GM10847 (cell line): ENCODE data around the gene NIPBL.

ENCODE experiments used
- POLR2A ChIP-seq: IDR thresholded peaks from 2 replicates; pipeline ENCODE4 v1.6.1; 2011; ENCODE audit not compliant: insufficient read length; ENCODE audit errors: extremely low read depth

Gene NIPBL, protein sequence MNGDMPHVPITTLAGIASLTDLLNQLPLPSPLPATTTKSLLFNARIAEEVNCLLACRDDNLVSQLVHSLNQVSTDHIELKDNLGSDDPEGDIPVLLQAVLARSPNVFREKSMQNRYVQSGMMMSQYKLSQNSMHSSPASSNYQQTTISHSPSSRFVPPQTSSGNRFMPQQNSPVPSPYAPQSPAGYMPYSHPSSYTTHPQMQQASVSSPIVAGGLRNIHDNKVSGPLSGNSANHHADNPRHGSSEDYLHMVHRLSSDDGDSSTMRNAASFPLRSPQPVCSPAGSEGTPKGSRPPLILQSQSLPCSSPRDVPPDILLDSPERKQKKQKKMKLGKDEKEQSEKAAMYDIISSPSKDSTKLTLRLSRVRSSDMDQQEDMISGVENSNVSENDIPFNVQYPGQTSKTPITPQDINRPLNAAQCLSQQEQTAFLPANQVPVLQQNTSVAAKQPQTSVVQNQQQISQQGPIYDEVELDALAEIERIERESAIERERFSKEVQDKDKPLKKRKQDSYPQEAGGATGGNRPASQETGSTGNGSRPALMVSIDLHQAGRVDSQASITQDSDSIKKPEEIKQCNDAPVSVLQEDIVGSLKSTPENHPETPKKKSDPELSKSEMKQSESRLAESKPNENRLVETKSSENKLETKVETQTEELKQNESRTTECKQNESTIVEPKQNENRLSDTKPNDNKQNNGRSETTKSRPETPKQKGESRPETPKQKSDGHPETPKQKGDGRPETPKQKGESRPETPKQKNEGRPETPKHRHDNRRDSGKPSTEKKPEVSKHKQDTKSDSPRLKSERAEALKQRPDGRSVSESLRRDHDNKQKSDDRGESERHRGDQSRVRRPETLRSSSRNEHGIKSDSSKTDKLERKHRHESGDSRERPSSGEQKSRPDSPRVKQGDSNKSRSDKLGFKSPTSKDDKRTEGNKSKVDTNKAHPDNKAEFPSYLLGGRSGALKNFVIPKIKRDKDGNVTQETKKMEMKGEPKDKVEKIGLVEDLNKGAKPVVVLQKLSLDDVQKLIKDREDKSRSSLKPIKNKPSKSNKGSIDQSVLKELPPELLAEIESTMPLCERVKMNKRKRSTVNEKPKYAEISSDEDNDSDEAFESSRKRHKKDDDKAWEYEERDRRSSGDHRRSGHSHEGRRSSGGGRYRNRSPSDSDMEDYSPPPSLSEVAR (N-terminal part only)

DNA sequence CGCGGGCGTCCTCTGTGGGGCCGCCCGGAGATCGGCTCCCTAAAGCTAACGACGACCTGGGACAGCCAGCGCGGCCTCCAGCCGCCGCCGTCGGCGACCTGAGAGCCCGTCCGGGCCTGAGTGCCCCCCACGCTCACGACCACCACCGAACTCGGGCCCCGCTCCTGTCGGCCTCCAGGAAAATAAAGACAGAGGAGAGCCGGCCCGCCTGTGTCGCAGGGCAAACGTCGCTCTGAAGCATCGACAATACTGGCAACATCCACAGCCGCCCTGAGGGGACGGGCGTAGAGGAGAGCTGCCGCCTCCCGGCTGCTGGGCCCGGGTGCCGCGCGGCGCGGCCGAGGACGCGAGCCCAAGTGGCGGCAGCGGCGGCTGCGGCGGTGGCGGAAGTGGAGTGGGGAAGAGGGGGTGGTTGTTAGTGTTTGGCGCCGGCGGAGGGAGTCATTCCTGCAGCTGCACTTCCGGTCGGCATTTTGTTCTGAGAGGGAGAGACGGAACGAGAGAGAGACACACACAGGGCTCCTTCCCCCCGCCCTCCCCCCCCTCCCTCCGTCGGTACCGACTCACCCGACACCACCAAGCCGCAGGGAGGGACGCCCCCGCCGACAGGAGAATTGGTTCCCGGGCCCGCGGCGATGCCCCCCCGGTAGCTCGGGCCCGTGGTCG, at the start of gene NIPBL:
NIPBL (plus strand) TSS at position 471 of the 666 bp plus-strand sequence. CDS start 76,928 bp downstream, outside the sequence.
- peak; percentile 97 for TF ChIP-seq POLR2A

DNA sequence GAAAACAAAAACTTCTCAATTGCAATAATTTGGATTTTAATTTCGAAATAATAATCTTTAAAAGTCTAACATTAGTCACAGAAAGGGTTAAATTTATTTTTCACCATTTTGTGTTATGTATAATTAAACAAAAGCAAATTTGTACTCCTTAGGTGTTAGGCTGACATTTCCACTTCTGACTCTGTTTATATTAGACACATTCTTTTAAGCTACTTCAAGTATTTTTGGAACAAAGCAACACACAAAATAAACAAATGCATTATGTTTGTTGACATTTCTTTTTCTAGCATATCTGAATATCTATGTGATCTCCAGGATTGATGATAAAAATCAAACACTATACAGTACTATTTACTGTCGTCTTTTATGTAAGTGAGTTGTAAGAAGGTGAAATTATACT, 44.3 kb upstream of the NIPBL start:
- no peak for TF ChIP-seq POLR2A

DNA sequence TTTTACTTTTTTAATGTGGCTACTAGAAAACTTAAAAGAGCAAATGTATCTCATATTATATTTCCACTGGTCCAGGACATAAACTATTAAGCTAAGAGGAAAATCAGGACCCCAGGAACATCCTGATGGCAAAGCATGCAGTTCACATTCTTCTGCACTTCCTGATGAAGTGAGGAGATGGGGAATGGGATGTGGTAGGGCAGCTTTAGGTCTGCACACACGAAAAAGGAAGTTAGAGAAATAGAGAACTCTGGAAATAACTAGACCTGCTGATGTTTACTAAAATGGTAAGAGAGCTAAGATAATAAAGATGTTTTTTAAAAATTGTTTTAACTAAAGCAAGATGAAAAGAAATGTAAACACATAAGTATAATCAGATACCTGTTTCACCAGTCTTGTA, 39.7 kb upstream of the NIPBL start:
- TF ChIP-seq POLR2A = no peak

DNA sequence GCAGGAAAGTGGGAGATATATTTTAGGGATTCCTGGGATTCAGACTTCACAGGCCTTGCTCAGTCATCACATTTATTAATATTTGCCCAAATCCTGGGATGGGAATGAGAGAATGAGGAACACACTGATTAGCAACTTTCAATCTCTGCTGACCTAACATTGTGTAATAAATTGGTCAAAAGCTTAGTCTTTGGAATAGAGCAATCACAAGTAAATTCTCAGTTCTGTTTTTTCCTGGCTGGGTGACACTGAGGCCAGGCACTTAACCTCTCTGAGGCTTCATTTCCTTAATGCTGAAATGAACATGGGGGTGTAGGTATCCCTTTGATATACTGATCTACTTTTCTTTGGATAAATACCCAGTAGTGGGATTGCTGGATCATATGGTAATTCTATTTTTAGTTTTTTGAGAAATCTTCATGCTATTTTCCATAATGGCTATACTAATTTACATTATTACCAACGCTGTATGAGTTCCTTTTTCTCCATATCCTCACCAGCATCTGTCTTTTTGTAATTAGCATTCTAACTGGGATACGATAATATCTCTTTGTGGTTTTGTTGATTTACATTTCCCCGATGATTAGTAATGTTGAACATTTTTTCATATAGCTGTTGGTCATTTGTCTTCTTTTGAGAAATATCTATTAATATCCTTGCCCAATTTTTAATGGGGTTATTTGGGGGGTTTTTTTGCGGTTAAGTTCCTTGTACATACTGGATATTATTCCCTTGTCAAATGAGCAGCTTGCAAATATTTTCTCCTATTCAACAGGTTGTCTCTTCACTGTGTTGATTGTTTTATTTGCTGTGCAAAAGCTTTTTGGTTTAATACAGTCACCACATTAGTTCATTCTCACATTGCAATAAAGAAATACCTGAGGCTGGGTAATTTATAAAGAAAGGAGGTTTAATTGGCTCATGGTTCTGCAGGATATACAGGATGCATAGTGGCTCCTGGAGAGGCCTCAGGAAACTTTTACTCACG, 36.8 kb upstream of the NIPBL start:
- TF ChIP-seq POLR2A = no peak

DNA sequence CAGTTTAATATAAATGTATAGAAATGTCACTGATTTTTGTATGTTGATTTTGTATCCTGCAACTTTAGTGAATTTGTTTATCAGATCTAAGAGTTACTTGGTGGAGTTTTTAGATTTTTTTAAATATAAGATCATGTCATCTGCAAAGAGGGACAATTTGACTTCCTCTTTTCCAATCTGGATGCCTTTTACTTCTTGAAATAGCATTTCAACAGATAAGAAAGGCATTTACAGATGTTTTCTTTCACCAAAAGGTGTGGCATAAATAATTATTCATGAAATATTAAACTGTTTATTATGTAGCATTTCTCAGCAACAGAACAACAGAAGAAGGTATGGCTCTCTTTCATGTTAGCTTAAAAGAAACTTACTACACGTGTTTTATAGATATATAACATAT, 34.9 kb upstream of the NIPBL start:
- no peak for TF ChIP-seq POLR2A

DNA sequence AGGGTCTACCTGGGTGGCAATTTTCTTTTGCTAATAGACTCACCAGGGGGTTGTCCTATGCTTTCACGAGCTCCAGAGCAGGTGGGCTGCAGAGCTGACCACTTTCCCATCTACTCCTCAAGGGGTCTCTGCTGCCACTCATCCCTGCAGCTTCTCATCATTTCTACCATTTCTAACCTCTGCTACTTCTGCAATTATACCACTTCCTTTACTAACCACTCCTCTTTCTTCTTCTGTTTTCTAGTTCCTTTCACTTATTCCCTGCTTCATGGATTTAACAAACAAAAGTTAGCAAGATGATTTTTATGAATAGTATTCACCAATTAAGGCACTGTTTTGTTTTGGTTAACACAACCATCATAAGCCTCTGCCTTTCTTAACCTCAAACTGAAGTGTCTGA, 34.5 kb upstream of the NIPBL start:
- no peak for TF ChIP-seq POLR2A

DNA sequence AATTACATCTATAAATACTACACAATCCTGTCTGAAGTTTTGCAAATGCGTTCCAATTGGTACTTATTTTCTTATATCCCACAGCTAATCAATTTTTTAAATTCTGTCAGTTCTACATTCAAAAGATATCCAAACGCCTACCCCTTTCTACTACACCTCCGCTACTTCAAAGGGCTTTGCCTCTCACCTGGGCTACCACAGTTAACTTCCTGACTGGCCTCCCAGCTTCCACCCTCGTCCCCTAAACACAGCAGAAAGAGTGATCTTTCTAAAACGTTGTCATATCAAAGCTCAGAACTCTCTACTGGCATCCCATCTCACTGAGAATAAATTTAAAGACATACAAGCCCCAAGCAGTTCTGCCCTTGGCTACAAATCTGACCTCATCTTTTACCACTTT, 32.3 kb upstream of the NIPBL start:
- TF ChIP-seq POLR2A = no peak

DNA sequence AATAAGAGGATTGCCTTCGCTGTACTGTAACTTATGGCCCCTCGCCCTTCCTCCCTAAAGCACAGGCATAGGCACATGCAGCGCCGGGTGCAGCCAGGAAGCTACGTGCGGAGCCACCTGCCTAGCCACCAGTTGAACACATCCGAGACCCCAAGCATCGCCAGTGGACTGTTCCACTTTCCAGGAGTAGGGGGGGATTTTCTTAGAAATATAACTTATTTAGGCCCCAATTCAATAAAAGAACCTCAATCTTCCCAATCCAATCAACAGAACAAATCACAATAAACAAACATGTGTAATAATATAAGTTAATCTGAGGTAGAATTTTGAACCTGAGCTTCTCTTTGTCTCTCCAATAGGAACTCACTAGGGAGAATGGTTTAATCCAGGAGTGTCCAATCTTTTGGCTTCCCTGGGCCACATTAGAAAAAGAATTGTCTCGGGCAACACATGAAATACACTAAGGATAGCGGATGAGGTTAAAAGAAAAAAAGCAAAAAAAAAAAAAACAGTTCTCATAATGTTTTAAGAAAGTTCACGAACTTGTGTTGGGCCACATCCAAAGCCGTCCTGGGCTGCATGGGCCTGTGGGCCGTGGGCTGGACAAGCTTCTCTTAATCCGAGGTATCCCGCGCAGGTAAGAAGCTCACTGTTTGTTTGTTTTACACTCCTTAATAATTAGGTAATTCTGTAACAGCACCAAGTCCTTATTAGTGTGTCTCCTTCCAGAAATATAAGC, 22.0 kb upstream of the NIPBL start:
- no peak for TF ChIP-seq POLR2A

DNA sequence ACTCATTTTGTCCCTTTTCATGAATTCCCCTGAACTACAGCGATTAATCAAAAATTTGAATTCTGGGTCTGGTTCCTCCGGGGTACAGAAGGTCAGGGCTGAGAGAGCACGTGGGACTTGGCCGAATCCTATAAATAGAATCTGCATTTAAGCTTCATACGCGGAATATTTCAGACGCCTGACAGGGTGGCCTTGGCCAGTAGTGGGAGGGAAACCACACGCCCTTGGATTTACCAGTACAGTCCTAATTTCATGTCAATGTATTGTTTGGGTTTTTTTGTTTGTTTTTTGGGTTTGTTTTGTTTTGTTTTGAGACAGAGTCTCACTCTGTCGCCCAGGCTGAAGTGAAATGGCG, 21.5 kb upstream of the NIPBL start:
- TF ChIP-seq POLR2A = no peak

DNA sequence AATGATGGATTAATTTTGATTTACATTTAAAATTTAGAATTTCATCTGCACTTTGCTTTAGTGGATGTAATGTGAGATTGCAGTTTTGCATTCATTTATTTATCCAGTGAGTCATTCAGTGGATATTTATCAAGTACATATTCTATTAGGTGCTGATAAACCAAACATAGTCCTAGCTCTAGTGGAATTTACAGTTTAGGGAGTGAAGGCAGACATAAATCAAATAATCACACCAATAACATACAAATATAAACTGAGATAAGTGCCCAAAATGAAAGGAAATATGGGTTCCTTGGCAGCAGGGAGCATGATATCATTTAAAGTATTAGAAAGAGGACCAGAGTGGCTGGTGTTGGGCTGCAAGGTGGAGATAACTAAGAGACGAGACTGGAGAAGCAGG, 14.7 kb upstream of the NIPBL start:
- TF ChIP-seq POLR2A = no peak

DNA sequence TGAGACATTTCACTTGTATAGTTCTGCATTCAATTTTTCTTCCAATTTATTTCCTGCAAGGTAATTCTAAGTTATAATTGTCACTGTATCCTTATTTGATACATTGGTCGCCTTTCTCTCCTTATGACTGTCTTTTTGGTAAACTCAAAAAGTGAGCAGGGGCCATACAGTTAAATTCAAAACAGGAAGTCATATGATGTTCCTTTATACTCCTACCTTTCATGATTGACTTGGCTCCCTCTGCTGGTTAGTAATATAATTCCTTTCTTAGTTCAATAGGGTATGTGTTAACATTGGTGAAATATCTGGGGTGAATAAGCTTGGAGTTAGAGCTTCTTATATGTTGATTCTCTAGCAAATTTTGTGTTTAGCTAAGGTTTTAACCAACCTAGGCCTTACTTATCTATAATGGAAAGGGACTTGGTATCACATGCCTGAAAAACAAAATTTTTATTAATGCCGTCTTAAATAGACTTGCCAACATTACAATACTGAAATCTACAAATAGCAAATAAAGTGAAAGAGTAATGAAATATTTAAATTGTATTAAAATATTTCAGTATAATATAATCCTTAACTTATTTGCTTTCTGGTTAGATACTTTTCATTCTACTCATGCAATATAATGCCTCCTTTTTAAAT, 6.0 kb upstream of the NIPBL start:
- no peak for TF ChIP-seq POLR2A

DNA sequence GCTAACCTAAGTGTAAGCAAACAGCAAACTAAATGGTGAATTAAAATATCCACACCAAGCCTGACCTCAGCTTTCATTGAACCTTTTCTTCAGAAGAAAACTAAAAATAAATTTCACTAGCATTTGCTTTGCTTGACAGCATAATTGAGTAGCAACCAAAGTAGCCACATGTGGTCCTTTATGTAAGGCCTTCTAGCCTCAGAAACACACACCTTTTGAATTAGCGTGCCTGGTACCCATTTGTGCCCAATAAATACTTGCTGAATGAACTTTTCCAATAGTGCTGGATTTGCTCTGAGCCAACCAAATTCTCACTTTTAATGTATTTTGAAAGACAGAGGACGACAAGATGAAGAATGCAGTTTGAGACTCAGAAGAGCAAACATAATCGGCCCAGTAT, 2.1 kb upstream of the NIPBL start:
- TF ChIP-seq POLR2A = no peak
